MCF 10A (cell line): ENCODE results near the gene RHBDD2. TPM values are rescaled to one million over a fixed set of nuclear protein-coding genes. Genes with fewer than 3 reads are reported as not detected.
"Not testable (repeated sequence)": the region's sequence is repeated elsewhere in the genome, so short reads cannot be mapped to it uniquely, and the experiment has no call there.

Source experiments
- BruUV-seq: library from RNA; stranded (reverse); fragments of 400-500 nt; replicated peaks from 2 replicates; lab custom pipeline; 2021; lab: Mats Ljungman, UMichigan
- CTCF ChIA-PET: fragments of 300-600 bp; sonication (Branson Sonifier 250); formaldehyde crosslinking; extraction: SDS; loops from one replicate; lab custom pipeline; 2021; ENCODE audit warnings: antibody characterized with exemption, inconsistent platforms; lab: Yijun Ruan, JAX
- POLR2A ChIA-PET: fragments of 300-600, 350-650 bp; sonication (Branson Sonifier 250); formaldehyde crosslinking; extraction: SDS; loops from one replicate; lab custom pipeline; 2020; ENCODE audit warnings: antibody characterized with exemption, inconsistent platforms; lab: Yijun Ruan, JAX
- DNase-seq: peaks from one replicate; pipeline ENCODE4 v3.0.0-alpha.2; 2018; ENCODE audit not compliant: unreplicated experiment
- H3K27ac Mint-ChIP-seq: one replicate; pipeline ENCODE4 v1.8.0; 2022; ENCODE audit warnings: mild to moderate bottlenecking, low read depth, mixed read lengths; ENCODE audit not compliant: unreplicated experiment
- H3K27me3 Mint-ChIP-seq: one replicate; pipeline ENCODE4 v1.8.0; 2022; ENCODE audit warnings: mixed read lengths; ENCODE audit not compliant: insufficient read depth, unreplicated experiment
- H3K36me3 Mint-ChIP-seq: one replicate; pipeline ENCODE4 v1.8.0; 2022; ENCODE audit warnings: mild to moderate bottlenecking, moderate library complexity, mixed read lengths; ENCODE audit not compliant: insufficient read depth, unreplicated experiment
- H3K4me1 Mint-ChIP-seq: one replicate; pipeline ENCODE4 v1.8.0; 2022; ENCODE audit warnings: mixed read lengths; ENCODE audit not compliant: insufficient read depth, unreplicated experiment
- H3K4me3 Mint-ChIP-seq: one replicate; pipeline ENCODE4 v1.8.0; 2022; ENCODE audit warnings: mild to moderate bottlenecking, moderate library complexity, mixed read lengths; ENCODE audit not compliant: unreplicated experiment
- H3K9me3 Mint-ChIP-seq: one replicate; pipeline ENCODE4 v1.8.0; 2022; ENCODE audit warnings: mixed read lengths; ENCODE audit not compliant: unreplicated experiment
- CTCF ChIP-seq: fragments of 200-600 bp; IDR thresholded peaks from one replicate; pipeline ENCODE4 v1.8.0; 2022; ENCODE audit warnings: antibody characterized with exemption, mild to moderate bottlenecking; ENCODE audit not compliant: unreplicated experiment
- intact Hi-C: fragments of 100-400 bp; cut with micrococcal nuclease; formaldehyde crosslinking; loops from 2 replicates; pipeline ENCODE4 v1.14.1; 2022
- total RNA-seq: library from RNA; stranded (reverse); gene quantifications from 2 replicates; pipeline ENCODE4 v1.2.3, GENCODE V29; 2022

RHBDD2 gene
- total RNA-seq, 1 experiment from 2014 or later = 38.6 TPM

GRCh38 chr7:75869776-75870379 lies 9.0 kb upstream of the RHBDD2 start:
- no peaks in the 10 kb centered on the region for H3K36me3 Mint-ChIP-seq
- H3K9me3 Mint-ChIP-seq = no peaks in the 10 kb centered on the region
- BruUV-seq = no TSS peak
- intact Hi-C loops = no loop called here
- POLR2A ChIA-PET = interaction anchor here (0.8 to 1.0 kb wide), 2 partner anchors 106 to 178 kb away, joined by 4 to 5 read pairs; partner anchors contain the start of genes MDH2 and STYXL1
- CTCF ChIA-PET = interaction anchor here (0.6 to 1.4 kb wide), 3 partner anchors 107 to 260 kb away, joined by 3 to 4 read pairs (median 4); no protein-coding TSS in a partner anchor
- no peak for TF ChIP-seq CTCF
- peaks cover 6% of the 10 kb centered on the region for H3K4me1 Mint-ChIP-seq
- no peak overlapping the region for H3K4me3 Mint-ChIP-seq
- DNase-seq = peak; percentile 84
- no peak overlapping the region for H3K27ac Mint-ChIP-seq
- H3K27me3 Mint-ChIP-seq = no peaks in the 10 kb centered on the region

- Mint-ChIP-seq H3K27ac (no peak overlapping the region), H3K9me3 (no peaks in the 10 kb centered on the region), H3K36me3 (no peaks in the 10 kb centered on the region), H3K4me1 (peaks cover 6% of the 10 kb centered on the region), H3K27me3 (no peaks in the 10 kb centered on the region), H3K4me3 (no peak overlapping the region)
- ChIA-PET POLR2A (interaction anchor here (0.8 kb wide), 1 partner anchor 105 kb away, joined by 4 read pairs; no protein-coding TSS in a partner anchor), CTCF (interaction anchor here (0.6 kb wide), 3 partner anchors 150 to 1461 kb away, joined by 3 to 4 read pairs (median 4); no protein-coding TSS in a partner anchor)
- intact Hi-C loops = no loop called here
- no peak for TF ChIP-seq CTCF
- BruUV-seq = no TSS peak
- no peak for DNase-seq
Measured at GRCh38 chr7:75870557-75871161, 8.2 kb upstream of the RHBDD2 start.

DNA sequence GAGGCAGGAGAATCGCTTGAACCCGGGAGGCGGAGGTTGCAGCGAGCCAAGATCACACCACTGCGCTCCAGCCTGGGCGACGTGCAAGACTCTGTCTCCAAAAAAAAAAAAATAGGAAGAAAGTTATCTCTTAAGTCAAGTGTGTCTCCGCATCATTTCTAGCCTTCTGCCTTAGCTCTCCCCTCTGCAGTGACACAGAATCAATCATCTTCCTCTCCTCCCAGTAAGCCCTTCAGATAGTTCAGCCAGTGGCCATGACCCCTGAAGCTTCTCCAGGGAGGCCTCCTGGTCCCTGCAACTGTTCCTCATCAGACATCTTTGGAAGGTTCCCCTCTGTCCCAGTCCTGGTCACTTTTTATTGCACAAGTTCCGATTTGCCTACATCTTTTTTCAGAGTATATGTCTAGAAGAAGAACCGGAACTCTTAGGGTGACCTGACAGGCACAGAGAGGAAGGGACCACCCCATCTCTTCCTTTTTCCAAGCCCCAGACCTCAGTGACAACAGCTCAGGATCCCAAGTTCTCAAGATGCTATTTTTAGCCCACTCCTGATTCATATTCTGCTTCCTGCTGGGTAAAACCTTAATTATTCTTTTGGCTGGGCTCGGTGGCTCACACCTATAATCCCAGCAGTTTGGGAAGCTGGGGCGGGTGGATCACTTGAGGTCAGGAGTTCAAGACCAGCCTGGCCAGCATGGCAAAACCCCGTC lies 6.6 kb upstream of the RHBDD2 start:
- Mint-ChIP-seq H3K4me3 (no peak overlapping the region), H3K4me1 (peaks cover 2% of the 10 kb centered on the region), H3K27ac (peak overlapping the region; percentile 51), H3K9me3 (no peaks in the 10 kb centered on the region), H3K36me3 (no peaks in the 10 kb centered on the region), H3K27me3 (no peaks in the 10 kb centered on the region)
- intact Hi-C loops = no loop called here
- BruUV-seq = no TSS peak
- no peak for DNase-seq
- CTCF ChIA-PET = interaction anchor here (0.6 to 1.7 kb wide), 3 partner anchors 148 to 433 kb away, joined by 4 to 6 read pairs (median 4); no protein-coding TSS in a partner anchor
- no peak for TF ChIP-seq CTCF
- POLR2A ChIA-PET = interaction anchor here (0.7 to 0.9 kb wide), 3 partner anchors 39 to 197 kb away, joined by 3 to 4 read pairs (median 3); partner anchors contain the start of genes MDH2 and STYXL1

- H3K27ac Mint-ChIP-seq, BruUV-seq, H3K27me3 Mint-ChIP-seq, H3K4me1 Mint-ChIP-seq, DNase-seq, H3K36me3 Mint-ChIP-seq, H3K4me3 Mint-ChIP-seq, intact Hi-C loops, H3K9me3 Mint-ChIP-seq: not testable (repeated sequence)
- POLR2A ChIA-PET = interaction anchor here (0.6 to 3.3 kb wide), 2 partner anchors 28 to 41 kb away, joined by 5 to 20 read pairs; partner anchors contain the start of gene POR
- CTCF ChIA-PET = interaction anchor here (1.7 kb wide), 1 partner anchor 8 kb away, joined by 7 read pairs; no protein-coding TSS in a partner anchor
Measured at GRCh38 chr7:75874180-75874579, 4.7 kb upstream of the RHBDD2 start.
